Activated CD4-positive, CD25-positive, alpha-beta regulatory T cell (primary cell): ENCODE measurements around the gene QTRT2.

Experiments used
- DNase-seq, 4 experiments: peaks; one replicate each; lab custom pipeline; 2025; lab: John Stamatoyannopoulos, UW

Gene QTRT2

GRCh38 chr3:114078126-114078525 is 21.6 kb downstream of the QTRT2 start:
- DNase-seq, result no peak

DNA sequence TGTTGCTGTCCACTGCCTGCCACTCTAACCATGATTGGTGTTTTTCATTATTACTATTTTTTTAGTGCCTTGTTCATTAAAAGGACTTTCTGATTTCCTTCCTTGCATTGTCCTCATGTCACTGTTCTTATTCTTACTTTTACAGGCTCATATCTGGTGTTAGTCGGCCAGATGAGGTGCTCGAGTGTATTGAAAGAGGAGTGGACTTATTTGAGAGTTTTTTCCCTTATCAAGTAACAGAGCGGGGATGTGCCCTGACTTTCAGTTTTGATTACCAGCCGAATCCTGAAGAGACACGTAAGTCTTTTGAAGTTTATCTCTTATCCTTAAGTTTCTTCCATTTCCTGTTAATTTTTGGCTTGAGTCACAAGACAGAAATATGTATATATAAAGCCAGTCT is 23.2 kb downstream of the QTRT2 start:
- DNase-seq, result no peak

DNA sequence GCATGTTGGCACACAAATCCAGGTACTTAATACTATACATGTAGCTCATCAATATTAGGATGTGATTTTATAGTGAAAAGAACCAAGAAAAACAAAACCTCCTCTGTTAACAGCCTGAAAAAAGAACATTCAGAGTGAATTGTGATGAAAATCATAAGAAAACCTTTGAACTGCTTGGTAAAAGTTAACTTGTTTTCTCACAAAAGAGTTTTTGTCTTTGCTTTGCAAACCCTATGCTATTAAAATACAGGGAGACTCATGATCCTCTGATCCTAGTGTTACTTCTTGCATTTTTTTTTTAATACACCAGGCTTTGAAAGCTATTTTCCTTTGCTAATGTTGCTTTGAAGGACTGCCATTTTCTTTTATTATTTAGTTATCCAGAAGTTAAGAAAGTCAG is 23.7 kb downstream of the QTRT2 start:
- no peak for DNase-seq

- no peak for DNase-seq
Observed at GRCh38 chr3:114081037-114081436, 24.5 kb downstream of the QTRT2 start.

DNA sequence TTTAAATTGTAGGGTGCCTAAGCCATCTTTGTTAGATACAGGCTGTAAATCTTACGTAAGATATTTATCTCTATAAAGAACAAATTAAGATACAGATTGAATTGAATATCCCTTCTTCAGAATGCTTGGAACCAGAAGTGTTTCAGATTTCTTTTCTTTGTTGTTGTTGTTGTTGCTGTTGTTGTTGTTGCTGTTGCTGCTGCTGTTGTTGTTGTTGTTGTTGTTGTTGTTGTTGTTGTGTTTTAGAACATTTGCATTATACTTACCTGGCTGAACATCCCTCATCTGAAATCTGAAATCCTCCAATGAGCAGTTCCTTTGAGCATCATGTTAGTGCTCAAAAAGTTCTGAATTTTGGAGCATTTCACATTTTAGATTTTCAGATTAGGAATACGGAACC is 26.6 kb downstream of the QTRT2 start:
- no peak for DNase-seq

DNA sequence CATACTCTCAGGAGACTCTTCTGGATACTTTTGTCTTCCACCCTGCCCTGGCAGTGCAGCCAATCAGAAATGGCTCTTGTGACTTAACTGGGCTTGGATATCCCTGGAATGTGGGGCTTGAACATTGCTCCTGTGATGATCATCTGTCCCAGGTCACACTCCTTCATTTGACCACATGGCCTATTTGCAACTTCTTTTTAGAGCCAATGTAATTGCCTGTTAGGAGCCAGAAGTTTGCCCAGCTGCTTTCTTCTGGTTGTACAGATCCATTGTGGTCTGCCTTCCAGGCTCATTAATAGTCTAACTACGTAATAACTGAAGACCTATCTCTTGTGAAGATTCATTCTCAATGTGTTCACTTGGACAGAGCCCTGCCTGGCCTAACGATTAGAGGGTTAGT is 29.8 kb downstream of the QTRT2 start:
- DNase-seq, result no peak

- DNase-seq, result no peak
Observed at GRCh38 chr3:114089675-114090074, 33.1 kb downstream of the QTRT2 start.

- DNase-seq, result no peak
Observed at GRCh38 chr3:114092151-114093015, 35.8 kb downstream of the QTRT2 start.

- no peak for DNase-seq
Observed at GRCh38 chr3:114093016-114093380, 36.5 kb downstream of the QTRT2 start.

DNA sequence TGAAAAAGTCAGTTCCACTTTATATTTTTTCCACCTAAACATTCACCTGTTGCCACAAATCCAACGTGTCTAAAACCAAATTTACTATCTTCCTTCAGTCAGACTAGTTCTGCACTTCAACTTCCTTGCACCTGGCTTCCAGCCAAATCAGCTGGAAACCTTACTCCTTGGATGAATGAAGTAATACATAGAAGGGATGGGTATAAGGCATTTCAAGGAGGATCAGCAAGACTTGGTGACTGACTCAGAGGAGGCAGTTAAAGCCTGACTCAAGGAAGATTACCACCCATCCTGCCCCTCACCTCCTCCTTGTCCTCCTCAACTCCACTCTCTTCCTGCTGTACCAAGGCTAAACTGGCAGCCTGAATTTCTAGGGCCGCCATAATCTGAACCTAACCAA is 37.1 kb downstream of the QTRT2 start:
- DNase-seq, result no peak

- no peak for DNase-seq
Observed at GRCh38 chr3:114095796-114096195, 39.3 kb downstream of the QTRT2 start.

GRCh38 chr3:114101101-114101500 is 44.6 kb downstream of the QTRT2 start:
- no peak for DNase-seq

GRCh38 chr3:114103181-114103580 is 46.6 kb downstream of the QTRT2 start:
- no peak for DNase-seq

DNA sequence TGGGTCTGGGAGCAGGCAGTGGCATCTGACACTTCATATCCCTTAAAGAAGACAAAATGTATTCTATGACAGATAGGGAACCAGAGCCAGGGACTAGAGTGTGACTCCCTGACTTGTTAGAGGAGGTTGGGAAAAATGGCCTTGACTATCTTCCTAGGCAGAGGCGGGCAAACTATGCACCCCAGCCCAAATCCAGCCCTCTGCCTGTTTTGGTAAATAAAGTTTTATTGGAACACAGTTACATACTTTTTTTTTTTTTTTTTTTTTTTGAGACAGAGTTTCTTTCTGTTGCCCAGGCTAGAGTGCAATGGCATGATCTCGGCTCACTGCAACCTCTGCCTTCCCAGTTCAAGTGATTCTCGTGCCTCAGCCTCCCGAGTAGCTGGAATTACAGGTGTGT is 47.3 kb downstream of the QTRT2 start:
- no peak for DNase-seq

DNA sequence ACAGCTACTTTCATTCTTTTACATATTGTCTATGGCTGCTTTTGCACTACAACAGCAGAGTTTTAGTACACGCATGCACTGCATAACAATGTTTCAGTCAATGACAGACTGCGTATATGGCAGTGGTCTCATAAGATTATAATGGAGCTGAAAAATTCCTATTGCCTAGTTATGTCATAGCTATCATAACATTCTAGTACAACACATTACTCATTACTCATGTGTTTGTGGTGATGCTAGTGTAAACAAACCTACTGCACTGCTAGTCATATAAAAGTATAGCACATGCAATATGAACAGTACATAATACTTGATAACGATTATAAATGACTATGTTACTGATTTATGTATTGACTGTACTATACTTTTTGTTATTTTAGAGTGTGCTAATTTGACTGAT is 47.9 kb downstream of the QTRT2 start:
- no peak for DNase-seq

DNA sequence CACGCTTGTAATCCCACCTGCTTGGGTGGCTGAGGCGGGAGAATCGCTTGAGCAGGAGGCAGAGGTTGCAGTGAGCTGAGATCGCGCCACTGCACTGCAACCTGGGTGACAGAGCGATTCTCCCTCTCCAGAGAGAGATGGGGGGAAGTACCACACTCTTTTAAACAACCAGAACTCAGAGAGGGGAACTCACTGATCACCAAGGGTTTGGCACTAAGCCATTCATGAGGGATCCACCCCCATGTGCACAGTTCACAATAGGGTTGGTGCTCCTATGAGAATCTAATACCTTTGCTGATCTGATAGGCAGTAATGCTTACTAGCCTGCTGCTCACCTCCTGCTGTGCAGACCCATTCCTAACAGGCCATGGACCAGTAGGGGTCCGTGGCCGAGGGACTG is 51.6 kb downstream of the QTRT2 start:
- no peak for DNase-seq

- no peak for DNase-seq
Observed at GRCh38 chr3:114110439-114110838, 53.9 kb downstream of the QTRT2 start.

DNA sequence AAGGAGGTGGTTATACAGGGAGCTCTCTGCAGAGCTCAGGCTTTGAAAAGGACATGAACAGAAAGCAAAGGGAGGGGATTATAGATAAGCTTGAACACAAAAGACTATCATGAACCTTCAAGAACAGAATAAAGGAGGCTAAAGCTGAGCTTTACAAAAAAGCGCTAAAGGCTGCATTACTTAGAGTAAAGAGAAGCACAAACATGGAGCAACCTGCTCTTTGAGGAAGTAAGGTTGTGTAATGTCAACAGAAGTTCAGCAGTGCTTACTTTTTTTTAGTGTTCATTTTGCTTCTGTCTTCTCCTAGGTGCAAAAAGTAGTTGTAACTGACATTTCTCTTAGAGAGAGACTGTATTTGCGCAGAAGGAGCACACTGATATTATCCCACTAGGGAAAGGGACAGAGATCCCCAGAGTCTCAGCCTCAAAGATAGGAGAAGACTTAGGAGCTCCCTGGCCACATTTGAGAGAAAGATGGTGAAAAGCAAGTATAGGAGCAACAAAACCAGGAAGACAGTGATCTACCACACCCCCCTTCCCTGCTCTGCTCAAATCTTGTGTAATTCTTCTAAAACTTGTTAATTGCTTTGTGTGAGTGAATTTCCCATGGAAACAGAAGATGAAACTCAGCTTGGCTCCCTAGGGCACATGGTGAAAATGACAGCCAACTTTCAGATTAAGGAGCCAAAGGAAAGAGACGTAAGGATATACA is 54.7 kb downstream of the QTRT2 start:
- DNase-seq, result no peak

DNA sequence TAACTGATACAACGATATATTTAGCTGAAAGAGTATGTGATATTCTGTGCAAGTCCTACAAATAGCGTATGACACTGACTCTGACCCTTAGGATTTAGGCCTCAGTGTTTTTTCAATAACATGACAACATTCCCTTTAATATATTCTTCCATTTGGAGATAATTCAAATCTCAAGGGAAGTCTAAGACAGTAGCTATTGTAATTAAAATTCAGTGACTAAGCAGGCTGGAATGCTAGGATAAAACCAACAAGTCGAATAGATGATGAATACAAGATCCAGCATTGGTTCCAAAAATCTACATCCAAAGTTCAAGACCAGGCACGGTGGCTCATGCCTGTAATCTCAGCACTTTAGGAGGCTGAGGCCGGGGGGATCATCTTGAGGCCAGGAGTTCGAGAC is 56.2 kb downstream of the QTRT2 start:
- DNase-seq, result no peak

DNA sequence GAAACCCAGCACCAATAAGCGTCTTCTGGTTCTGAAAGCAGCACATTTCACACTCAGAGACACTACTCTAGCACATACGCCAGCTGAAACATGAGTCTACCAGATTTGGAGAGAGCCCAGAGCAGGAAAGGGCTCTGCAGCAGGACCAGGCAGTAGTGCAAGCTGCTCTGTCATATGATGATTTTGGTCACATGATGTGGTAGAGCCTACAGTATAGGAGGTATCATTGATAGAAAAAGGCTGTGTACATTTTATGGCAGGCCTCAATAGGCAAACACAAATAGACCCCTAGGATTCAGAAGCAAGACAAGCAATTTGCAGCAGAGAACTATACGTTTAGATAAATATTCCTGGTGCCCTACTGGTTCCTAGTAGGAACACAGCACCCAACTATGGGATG is 58.2 kb downstream of the QTRT2 start:
- no peak for DNase-seq

- DNase-seq, result no peak
Observed at GRCh38 chr3:114115143-114115542, 58.6 kb downstream of the QTRT2 start.

DNA sequence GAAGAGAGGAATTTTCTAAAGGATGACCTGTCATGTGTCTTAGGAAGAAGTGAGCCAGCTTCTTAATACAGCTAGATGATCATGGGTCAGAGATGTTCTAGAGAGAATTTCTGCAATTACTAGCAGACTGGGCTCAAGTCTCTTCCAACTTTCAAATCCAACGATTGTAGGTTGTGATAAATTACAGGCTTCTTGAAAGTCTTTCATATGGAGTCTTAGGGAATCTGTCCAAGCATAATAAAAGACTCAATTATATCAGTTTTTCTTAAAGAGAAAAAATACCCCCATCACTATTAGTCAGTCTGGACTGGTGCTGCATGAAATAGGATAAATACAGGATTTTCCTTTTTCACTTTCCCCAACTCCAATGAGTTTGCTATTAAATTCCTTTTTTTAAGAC is 63.2 kb downstream of the QTRT2 start:
- no peak for DNase-seq

- DNase-seq, result no peak
Observed at GRCh38 chr3:114120211-114120610, 63.7 kb downstream of the QTRT2 start.
